GM12872 (cell line): ENCODE results near the gene TRPM2.

Experiments
- CTCF ChIP-seq: IDR thresholded peaks from 3 replicates; pipeline ENCODE4 v1.5.1; 2011; ENCODE audit warnings: low read depth, mild to moderate bottlenecking, low read length, moderate library complexity; ENCODE audit not compliant: insufficient read depth

TRPM2 gene

DNA sequence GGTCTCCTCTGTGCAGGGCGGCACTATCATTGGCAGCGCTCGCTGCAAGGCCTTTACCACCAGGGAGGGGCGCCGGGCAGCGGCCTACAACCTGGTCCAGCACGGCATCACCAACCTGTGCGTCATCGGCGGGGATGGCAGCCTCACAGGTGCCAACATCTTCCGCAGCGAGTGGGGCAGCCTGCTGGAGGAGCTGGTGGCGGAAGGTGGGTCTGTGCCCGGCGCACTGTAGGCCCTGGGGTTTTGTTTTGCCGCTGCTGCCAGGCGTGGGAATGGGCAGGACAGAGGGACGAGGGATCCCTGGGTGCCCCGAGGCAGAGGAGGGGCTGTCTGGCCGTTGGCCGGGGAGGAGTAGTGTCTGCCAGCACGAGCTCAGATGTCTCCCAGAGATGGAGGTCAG is 41.3 kb upstream of the TRPM2 start:
- no peak for TF ChIP-seq CTCF

DNA sequence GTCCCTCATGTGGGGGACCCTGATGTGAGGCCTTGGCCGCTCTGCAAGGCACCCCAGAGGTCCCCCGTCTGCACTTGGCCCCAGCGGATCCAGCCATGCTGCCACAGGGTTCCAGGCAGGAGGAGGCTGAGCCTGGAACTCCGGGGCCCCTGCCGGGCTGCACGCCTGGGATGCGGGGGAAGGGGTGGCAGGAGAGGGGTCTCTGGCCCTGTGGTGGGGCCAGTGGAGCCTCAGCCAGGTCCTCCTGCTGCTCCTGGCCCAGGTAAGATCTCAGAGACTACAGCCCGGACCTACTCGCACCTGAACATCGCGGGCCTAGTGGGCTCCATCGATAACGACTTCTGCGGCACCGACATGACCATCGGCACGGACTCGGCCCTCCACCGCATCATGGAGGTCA is 40.7 kb upstream of the TRPM2 start:
- no peak for TF ChIP-seq CTCF

GRCh38 chr21:44313451-44313850 is 40.0 kb upstream of the TRPM2 start:
- TF ChIP-seq CTCF, result no peak

DNA sequence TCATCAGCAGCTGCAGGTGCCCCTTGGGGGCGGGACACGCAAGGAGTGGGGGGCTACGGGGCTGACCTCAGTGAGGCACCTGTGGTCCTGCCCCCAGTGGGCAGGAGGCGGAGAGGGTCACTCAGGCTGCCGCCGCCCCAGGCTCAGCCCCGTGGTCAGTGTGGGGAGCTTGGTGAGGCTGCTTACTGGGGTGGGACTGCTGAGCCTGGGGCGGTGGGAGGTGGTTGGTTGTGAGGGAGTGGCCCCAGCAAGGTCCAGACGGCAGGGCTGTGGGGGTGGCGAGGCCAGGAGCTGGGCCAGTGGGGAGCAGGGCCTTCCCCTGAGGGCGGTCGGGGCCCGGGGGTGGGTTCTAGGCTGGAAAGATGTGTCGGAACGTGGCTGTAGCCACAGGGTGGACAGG is 39.3 kb upstream of the TRPM2 start:
- no peak for TF ChIP-seq CTCF

DNA sequence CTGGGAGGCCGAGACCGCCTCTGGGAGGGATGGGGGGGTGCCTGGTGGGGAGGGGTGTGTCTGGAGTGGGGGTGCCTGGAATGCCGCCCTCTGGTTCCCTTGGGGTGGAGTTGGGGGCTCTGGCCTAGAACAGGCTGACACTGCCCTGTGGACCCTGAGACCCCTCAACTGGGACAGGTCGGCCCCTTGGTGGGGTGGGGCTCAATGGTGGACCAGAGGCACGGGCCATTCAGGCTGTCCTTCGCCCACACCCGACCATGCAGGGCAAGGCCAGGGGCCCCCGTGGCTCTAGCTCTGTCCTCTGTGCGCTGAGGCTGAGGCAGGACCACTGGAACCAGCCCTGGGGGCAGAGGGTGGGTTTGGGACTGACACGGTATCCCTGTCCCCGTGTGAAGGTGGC is 38.9 kb upstream of the TRPM2 start:
- TF ChIP-seq CTCF, result no peak

GRCh38 chr21:44315691-44316203 is 37.7 kb upstream of the TRPM2 start:
- TF ChIP-seq CTCF, result no peak

DNA sequence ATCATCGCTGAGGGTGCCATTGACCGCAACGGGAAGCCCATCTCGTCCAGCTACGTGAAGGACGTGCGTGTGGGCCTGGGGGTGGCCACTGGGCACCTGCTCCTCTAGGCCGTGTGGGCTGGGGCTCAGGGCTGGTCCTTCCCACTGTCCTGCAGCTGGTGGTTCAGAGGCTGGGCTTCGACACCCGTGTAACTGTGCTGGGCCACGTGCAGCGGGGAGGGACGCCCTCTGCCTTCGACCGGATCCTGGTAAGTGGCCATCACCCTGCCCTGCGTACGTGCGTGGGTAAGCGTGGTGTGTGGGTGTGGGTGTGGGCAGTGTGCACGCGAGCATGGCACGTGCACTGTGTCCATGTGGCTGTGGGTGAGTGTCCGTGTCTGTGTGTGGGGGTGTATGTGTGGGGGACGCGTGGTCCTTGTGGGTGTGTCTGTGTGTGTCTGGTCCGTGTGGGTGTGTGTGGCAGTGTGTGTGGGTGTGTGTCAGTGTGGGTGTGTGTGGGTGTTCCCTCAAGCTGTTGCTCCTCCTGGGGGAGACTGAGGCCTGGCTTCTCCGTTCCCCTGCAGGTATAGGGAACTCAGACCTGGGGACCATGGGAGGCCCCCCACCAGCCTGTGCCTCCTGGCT is 37.0 kb upstream of the TRPM2 start:
- TF ChIP-seq CTCF, result no peak
